T follicular helper cell (primary cell): Measurements from ENCODE around the gene PPP2R5C.
"Not testable (repeated sequence)": the region's sequence is repeated elsewhere in the genome, so short reads cannot be mapped to it uniquely, and the experiment has no call there.

Experiments
- DNase-seq: peaks from one replicate; pipeline ENCODE4 v3.0.0-alpha.2; 2020; ENCODE audit warnings: low read depth

PPP2R5C gene

GRCh38 chr14:101781240-101782061, 19.9 kb downstream of the PPP2R5C start:
- no peak for DNase-seq

- no peak for DNase-seq
These were observed 21.9 kb downstream of the PPP2R5C start for GRCh38 chr14:101783260-101784016.

DNA sequence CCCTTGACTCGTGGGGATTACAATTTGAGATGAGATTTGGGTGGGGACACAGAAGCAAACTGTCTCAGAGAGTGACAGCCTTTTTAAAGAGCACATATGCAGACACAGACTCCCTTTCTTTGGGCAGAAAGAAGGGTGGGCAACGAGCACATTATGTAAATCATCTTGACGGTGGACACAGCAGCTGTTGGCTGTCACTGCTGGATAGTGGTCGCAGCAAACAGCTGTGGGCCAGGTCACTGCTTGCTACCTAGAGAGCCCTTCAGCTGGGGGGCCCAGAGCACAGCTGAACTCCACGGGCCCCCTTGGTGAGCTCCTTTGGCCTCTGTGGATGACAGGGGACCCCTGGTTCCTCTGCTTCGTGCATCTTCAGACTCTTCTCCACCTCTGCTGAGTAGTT, 23.1 kb downstream of the PPP2R5C start:
- no peak for DNase-seq

DNA sequence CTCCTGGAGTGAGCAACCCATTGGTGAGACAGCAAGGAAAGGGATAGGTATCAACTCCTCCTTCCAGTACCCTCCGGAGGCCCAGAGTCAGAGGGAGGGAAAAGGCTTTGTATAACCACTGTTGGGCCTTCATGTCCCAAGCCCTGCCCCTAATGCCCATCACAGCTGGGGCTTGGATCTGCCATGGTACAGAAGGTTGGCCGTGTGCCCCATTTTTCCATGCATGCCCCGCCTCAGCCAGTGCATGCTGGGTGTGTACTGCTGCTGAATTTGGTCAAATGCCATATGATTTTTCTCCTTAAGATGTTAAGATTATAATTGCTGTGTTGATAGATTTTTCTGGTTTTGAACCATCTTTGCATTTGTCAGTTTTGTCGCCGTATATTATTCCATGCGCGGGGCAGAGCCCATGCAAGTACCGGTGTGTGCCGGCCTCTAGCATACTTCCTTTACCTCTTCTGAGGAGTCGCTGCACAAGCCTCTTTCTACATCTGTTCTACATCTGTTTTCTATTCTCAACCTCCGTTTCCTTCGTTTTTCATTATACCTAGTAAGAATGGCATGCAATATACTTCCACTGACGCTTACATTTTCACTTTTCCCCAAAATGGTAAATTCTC, 26.6 kb downstream of the PPP2R5C start:
- no peak for DNase-seq

DNA sequence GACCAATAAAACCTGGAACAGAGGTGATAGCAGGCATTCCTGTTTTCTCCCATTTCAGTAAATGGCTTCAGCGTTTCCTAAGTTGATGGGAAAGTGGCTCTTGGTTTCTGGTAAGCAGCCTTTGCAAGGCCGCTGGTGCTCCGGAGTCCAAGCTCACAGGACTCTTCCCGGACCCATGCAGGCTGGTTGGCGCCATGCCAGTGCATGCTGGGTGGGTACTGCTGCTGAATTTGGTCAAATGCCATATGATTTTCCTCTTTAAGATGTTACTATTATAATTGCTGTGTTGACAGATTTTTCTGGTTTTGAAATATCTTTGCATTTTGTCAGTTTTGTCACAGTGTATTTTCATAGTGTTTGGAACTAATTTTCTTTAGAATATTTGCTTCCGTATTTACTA, 27.7 kb downstream of the PPP2R5C start:
- no peak for DNase-seq

DNA sequence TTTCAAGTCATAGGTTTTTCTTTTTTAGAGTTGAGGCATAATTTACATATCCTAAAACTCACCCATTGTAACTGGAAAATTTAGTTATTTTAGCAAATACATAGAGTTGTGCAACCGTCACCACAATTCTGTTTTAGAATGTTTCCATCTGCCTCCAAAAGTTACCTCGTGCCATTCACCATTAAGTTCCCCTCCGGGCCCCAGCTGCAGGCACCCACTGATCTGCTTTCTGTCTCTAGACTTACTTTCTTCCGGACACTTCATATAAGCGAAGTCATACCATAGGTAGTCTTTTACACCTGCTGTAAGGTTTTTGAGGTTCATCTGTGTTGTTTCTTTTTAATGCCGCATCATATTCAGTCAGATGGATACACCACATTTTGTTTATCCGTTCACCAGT, 28.7 kb downstream of the PPP2R5C start:
- DNase-seq, result no peak

GRCh38 chr14:101791919-101792572, 30.5 kb downstream of the PPP2R5C start:
- DNase-seq, result no peak

GRCh38 chr14:101796016-101796415, 34.5 kb downstream of the PPP2R5C start:
- DNase-seq, result no peak

DNA sequence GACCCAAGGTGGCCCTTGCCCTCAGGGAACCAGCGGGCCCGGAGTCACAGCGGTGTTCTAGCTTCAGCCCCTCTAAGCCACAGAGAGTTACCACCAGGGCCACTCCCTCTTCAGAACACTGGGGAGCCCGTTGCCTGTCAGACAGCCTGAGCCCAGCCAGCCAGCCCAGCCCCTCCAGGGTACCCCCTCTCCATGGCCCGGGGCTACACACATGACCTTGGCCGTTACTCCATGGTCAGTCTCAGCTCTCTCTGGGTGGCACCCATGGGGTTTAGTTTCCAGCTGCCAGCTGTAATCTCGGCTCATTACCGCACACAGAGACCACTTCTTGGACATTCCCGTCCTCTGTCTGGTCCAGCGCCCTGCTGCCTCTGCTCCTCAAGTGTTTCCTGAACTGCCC, 35.0 kb downstream of the PPP2R5C start:
- DNase-seq, result no peak

- DNase-seq, result no peak
These were observed 36.3 kb downstream of the PPP2R5C start for GRCh38 chr14:101797856-101798255.

DNA sequence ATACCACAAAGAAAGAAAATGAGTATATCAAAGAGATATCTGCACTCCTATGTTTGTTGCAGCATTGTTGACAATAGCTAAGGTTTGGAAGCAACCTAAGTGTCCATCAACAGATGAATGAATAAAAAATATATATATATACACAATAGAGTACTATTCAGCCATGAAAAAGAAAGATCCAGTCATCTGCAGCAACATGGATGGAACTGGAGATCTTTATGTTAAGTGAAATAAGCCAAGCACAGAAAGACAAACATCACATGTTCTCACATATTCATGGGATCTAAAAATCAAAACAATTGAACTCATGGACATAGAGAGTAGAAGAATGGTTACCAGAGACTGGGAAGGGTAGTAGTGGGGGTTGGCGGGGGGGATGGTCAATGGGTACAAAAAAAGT, 42.9 kb downstream of the PPP2R5C start:
- not testable (repeated sequence) for DNase-seq

GRCh38 chr14:101806252-101806651, 44.7 kb downstream of the PPP2R5C start:
- DNase-seq, result not testable (repeated sequence)

GRCh38 chr14:101808020-101808641, 46.6 kb downstream of the PPP2R5C start:
- no peak for DNase-seq

- DNase-seq, result no peak
These were observed 47.6 kb downstream of the PPP2R5C start for GRCh38 chr14:101808894-101809670.

DNA sequence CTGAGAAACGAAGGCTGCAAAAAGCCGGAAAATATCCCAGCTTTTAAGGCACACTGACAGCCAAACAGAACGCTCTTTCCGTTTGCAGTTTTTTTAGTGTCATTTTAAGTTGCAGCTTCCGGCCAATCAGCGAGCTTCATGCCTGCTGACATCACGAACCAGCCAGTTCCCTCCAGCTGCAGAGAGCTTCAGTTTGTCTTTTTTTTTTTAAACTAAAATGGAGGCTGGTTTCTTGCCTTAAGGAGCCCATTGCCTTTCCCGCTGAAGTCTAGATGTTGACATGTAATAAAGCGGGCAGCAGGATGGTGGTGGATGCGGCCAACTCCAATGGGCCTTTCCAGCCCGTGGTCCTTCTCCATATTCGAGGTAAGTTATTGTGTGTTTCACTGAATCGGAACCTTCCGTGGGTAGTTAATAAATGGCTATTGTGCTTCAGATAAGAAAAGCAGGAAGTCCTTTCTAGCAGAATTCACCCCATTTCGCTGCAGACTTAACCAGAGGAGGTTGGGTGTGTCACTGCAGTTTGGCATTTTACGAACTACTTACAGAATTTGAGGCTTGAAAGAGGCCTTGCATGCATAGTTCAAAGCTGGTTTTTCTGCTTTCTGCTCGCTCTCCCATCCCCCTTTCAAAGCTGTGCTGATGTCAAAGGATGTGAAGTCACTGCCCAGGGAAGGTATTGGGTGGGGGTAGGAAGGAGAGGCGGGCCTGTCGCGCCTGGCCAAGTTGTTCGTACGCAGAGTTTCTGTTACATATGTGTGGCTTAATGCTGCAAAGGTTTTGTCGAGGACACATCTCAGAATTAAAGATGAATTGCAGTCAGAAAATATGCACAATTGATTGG, 48.4 kb downstream of the PPP2R5C start:
- peak; percentile 84 for DNase-seq

GRCh38 chr14:101810897-101811621, 49.5 kb downstream of the PPP2R5C start:
- DNase-seq, result no peak

- no peak for DNase-seq
These were observed 50.6 kb downstream of the PPP2R5C start for GRCh38 chr14:101812071-101812470.

GRCh38 chr14:101813171-101813759, 51.8 kb downstream of the PPP2R5C start:
- DNase-seq, result no peak

- DNase-seq, result no peak
These were observed 52.3 kb downstream of the PPP2R5C start for GRCh38 chr14:101813833-101814232.
